Regular cardiac myocyte (primary cell): Measurements from ENCODE around the gene CLCA2. TPM values are rescaled to one million over a fixed set of nuclear protein-coding genes. Genes with fewer than 3 reads are reported as not detected.

Experiments
- total RNA-seq: library from RNA; depleted of rRNA; stranded (reverse); fragments of >200 nt; gene quantifications from 2 replicates; pipeline ENCODE4 v1.2.3, GENCODE V29; 2014

The CLCA2 gene, protein sequence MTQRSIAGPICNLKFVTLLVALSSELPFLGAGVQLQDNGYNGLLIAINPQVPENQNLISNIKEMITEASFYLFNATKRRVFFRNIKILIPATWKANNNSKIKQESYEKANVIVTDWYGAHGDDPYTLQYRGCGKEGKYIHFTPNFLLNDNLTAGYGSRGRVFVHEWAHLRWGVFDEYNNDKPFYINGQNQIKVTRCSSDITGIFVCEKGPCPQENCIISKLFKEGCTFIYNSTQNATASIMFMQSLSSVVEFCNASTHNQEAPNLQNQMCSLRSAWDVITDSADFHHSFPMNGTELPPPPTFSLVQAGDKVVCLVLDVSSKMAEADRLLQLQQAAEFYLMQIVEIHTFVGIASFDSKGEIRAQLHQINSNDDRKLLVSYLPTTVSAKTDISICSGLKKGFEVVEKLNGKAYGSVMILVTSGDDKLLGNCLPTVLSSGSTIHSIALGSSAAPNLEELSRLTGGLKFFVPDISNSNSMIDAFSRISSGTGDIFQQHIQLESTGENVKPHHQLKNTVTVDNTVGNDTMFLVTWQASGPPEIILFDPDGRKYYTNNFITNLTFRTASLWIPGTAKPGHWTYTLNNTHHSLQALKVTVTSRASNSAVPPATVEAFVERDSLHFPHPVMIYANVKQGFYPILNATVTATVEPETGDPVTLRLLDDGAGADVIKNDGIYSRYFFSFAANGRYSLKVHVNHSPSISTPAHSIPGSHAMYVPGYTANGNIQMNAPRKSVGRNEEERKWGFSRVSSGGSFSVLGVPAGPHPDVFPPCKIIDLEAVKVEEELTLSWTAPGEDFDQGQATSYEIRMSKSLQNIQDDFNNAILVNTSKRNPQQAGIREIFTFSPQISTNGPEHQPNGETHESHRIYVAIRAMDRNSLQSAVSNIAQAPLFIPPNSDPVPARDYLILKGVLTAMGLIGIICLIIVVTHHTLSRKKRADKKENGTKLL
- 0.38 and 1.7 TPM in 2 replicates for total RNA-seq

DNA sequence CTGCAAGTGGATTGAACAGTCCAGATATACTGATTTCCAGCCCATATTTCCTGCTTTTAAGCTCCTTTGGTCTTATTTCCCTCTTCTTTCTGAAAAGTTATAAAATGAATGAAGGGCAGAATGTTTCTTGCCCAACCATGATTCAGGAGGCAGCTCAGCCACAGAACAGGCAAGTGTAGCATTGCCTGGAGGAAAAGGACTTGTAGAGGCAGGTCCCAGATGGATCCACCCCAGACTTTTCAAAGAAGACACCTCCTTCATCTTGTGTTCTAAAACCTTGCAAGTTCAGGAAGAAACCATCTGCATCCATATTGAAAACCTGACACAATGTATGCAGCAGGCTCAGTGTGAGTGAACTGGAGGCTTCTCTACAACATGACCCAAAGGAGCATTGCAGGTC, at the start of gene CLCA2:
Gene CLCA2, plus strand, starts transcription at position 299 of the 400 bp plus-strand sequence. Its CDS starts 77 bp downstream, at position 376.

DNA sequence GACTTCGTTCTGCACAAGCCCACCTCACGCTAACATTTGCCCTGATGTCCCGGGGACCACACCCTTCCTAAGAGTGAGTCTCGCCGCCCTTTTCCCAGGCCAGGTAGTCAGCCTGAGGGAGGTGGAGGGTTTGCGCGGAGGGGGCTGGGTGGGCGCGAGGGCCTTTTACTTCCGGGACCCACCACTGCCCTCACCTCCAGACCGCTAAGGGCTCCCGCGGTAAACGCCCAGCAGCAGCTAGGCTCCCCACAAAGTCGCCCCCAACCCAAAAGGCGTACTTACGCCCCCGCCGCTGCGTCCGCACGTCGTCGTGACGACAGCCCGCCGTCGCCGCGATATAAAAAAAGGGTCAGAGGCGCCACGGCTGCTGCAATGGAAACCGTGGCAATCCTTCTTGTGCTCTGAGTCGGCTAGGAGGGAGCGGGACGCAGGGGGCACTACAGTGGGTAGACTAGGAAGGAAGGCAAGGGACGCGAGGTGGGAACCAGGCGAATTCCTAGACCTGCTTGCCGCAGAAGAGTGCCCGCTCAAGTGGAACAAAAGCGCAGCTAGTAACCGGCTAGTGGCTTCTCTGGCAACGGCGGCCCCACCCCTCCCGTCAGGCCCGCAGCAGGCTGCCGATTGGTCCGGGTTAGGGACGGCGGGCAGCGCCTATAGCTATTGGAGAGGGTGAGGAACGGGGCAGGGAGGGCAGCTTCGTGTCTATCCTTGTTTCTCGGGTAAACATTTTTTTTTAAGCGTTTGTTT, 28.0 kb upstream of the CLCA2 start, which contains the start of gene ODF2L:
Gene ODF2L, minus strand, starts transcription at position 573 of the 747 bp plus-strand sequence. CDS start 9,296 bp downstream, outside the sequence.

DNA sequence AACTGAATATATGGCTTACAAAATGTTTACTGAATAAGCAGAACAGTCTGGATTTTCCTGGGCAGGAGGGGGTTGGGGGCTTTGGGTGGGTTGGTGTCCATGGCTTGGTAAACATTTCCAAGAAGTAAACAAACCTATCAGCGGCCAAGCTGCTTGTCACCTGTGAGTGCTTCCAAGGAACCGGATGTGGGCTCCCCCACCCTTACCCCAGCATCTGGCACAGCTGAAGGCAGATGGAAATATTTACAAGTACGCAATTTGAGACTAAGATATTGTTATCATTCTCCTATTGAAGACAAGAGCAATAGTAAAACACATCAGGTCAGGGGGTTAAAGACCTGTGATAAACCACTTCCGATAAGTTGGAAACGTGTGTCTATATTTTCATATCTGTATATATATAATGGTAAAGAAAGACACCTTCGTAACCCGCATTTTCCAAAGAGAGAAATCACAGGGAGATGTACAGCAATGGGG, 44.6 kb downstream of the CLCA2 start, which contains the start of gene CLCA1:
Gene CLCA1, plus strand, starts transcription at position 427 of the 477 bp plus-strand sequence. Its CDS starts 45 bp downstream, at position 472.

Other genes with a start within 250 kb of the CLCA2 start
- 18.6 and 31.9 TPM in 2 replicates for gene ODF2L, start 27.8 kb upstream of the CLCA2 start, total RNA-seq
- gene CLCA1, start 44.8 kb downstream of the CLCA2 start, total RNA-seq = not detected in 2 replicates
- gene CLCA4, start 122.9 kb downstream of the CLCA2 start, total RNA-seq = not detected in 2 replicates